Erythroblast (primary cell): Measurements from ENCODE around the gene GABBR2.

Experiments used
- GATA1 ChIP-seq: IDR thresholded peaks from 2 replicates; pipeline ENCODE4 v1.6.1; 2011; ENCODE audit warnings: low read depth, mild to moderate bottlenecking, control low read depth, low read length, moderate library complexity
- POLR2A ChIP-seq: IDR thresholded peaks from 2 replicates; pipeline ENCODE4 v1.6.1; 2011; ENCODE audit warnings: mild to moderate bottlenecking, low read length

DNA sequence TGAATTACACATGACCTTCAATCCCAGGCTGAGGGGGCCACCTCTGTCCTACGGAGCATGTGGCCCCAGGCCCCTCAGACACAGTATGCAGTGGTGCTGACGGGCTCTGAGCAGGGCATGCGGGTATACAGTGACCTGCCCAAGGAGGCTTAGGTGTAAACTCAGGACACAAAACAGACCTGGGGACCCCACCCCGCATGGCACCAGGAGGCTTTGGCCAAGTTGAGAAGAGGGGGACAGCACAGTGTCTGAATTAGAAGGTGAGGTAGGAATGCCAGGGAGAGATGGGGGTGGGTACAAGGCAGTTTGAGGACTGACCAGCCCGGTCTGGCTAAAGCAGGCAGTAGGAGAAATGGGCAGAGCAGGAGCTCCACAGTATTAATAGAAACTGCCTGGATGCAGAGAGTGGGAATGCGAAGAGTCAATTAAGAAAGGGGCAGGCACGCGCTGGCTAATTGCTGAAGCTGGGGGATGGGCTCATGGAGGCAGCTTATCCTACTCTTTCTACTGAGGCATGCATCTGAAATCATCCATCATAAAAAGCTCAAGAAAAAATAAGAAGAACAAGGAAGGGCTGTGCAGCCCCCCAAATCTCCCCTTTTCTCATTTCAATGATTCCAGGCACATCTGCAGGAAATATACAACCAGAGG, 109.0 kb downstream of the GABBR2 start:
- no peak for TF ChIP-seq POLR2A
- TF ChIP-seq GATA1: no peak
